Measurements from ENCODE around the gene HLA-DOA.
A peak's percentile ranks its signal among the peaks of the same experiment; 100 is the strongest.

Gene HLA-DOA

DNA sequence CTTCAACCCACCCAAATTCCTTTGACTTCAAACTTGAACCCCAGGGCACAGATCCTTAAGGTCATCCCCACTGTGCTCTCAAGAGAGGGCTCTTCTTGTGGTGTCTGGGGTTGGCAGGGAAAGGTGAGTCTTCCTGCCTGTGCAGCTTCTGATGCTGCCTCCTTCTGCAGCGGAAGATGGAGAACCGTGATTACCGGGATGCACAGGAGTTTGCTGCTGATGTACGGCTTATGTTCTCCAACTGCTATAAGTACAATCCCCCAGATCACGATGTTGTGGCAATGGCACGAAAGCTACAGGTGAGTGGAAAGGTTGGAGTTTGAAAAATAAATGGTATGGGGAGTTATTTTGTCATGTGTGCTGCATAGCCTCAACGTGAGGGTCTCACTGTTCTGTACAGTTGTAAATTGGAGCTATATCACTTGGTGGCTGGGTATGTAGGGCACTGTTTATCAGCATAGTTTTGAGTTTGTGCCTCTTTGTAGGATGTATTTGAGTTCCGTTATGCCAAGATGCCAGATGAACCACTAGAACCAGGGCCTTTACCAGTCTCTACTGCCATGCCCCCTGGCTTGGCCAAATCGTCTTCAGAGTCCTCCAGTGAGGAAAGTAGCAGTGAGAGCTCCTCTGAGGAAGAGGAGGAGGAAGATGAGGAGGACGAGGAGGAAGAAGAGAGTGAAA is 32.0 kb downstream of the HLA-DOA start (continued):
- 0 out of 2 replicates have a peak, but pooled peaks have one; percentile 36 for TF ChIP-seq SCRT2 (tag by site-specific recombination; IDR thresholded peaks at IDR 0.05)
- no peak for TF ChIP-seq INSM2 (tag by site-specific recombination; IDR thresholded peaks at IDR 0.05)

DNA sequence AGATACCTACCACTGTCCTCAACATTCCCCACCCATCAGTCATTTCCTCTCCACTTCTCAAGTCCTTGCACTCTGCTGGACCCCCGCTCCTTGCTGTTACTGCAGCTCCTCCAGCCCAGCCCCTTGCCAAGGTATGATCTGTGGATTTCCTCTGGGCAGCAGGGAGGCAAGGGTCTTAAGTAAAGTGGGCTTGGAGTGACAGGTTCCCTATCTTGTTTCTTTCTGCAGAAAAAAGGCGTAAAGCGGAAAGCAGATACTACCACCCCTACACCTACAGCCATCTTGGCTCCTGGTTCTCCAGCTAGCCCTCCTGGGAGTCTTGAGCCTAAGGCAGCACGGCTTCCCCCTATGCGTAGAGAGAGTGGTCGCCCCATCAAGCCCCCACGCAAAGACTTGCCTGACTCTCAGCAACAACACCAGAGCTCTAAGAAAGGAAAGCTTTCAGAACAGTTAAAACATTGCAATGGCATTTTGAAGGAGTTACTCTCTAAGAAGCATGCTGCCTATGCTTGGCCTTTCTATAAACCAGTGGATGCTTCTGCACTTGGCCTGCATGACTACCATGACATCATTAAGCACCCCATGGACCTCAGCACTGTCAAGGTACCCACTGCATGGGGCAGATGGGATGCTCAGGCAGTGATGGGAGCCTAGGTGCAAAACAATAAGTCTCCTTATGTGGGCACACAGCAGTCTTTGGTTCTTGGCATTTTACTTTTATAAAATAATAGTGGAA is 32.9 kb downstream of the HLA-DOA start:
- ChIA-PET CTCF (interaction anchor here (1.3 to 18.0 kb wide), 5 partner anchors 9 to 91 kb away, joined by 4 to 344 read pairs (median 185); partner anchors contain the start of gene HLA-DMA), POLR2A (interaction anchor here (0.5 to 11.3 kb wide), 4 partner anchors 10 to 1367 kb away, joined by 4 to 266 read pairs (median 136); partner anchors contain the start of gene HLA-DMA)
- H3K36me3 ChIP-seq (ENCODE audit: control insufficient read depth in 2 of 2, insufficient read depth in 1 of 2, low read length in 2 of 2): peaks cover 74 to 95% of the 10 kb centered on the region in 2 experiments
- TF ChIP-seq, protein P1, sequence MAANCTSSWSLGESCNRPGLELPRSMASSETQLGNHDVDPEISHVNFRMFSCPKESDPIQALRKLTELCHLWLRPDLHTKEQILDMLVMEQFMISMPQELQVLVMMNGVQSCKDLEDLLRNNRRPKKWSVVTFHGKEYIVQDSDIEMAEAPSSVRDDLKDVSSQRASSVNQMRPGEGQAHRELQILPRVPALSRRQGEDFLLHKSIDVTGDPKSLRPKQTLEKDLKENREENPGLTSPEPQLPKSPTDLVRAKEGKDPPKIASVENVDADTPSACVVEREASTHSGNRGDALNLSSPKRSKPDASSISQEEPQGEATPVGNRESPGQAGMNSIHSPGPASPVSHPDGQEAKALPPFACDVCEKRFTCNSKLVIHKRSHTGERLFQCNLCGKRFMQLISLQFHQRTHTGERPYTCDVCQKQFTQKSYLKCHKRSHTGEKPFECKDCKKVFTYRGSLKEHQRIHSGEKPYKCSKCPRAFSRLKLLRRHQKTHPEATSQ (tag by site-specific recombination; IDR thresholded peaks at IDR 0.05): no peak
- TF ChIP-seq REPIN1 (tag by site-specific recombination; IDR thresholded peaks at IDR 0.05; ENCODE audit: low read depth): no peak
- TF ChIP-seq ATF2 (tag by site-specific recombination; IDR thresholded peaks at IDR 0.05; ENCODE audit: low read depth): peak; percentile 73; the same call in 1 of the 2 replicates
- no peak for TF ChIP-seq ZNF707 (tag by site-specific recombination; IDR thresholded peaks at IDR 0.05)
- no peak for TF ChIP-seq ZNF114 (tag by site-specific recombination; IDR thresholded peaks at IDR 0.05)
- TF ChIP-seq ZIC2 (tag by site-specific recombination; IDR thresholded peaks at IDR 0.05): 0 out of 2 replicates have a peak, but pooled peaks have one; percentile 15
- no peak for TF ChIP-seq ZNF48 (tag by site-specific recombination; IDR thresholded peaks at IDR 0.05)
- TF ChIP-seq ZNF747 (tag by site-specific recombination; IDR thresholded peaks at IDR 0.05): no peak
- no peak for TF ChIP-seq REST (tag by site-specific recombination; IDR thresholded peaks at IDR 0.05)
- TF ChIP-seq ZNF514 (tag by site-specific recombination; IDR thresholded peaks at IDR 0.05): no peak
- TF ChIP-seq KLF1 (tag by site-specific recombination; IDR thresholded peaks at IDR 0.05): no peak
- no peak for TF ChIP-seq YY2 (tag by site-specific recombination; IDR thresholded peaks at IDR 0.05)
- TF ChIP-seq, protein P2, sequence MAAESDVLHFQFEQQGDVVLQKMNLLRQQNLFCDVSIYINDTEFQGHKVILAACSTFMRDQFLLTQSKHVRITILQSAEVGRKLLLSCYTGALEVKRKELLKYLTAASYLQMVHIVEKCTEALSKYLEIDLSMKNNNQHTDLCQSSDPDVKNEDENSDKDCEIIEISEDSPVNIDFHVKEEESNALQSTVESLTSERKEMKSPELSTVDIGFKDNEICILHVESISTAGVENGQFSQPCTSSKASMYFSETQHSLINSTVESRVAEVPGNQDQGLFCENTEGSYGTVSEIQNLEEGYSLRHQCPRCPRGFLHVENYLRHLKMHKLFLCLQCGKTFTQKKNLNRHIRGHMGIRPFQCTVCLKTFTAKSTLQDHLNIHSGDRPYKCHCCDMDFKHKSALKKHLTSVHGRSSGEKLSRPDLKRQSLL (tag by site-specific recombination; IDR thresholded peaks at IDR 0.05): no peak
- no peak for TF ChIP-seq ZNF521 (tag by site-specific recombination; IDR thresholded peaks at IDR 0.05)
- 0 out of 2 replicates have a peak, but pooled peaks have one; percentile 30 for TF ChIP-seq ZNF629 (tag by site-specific recombination; IDR thresholded peaks at IDR 0.05)
- TF ChIP-seq ZNF843 (tag by site-specific recombination; IDR thresholded peaks at IDR 0.05): no peak
- TF ChIP-seq ZNF23 (tag by site-specific recombination; IDR thresholded peaks at IDR 0.05; ENCODE audit: borderline replicate concordance): no peak
- no peak for TF ChIP-seq ZSCAN23 (tag by site-specific recombination; IDR thresholded peaks at IDR 0.05)
- TF ChIP-seq GLIS2 (tag by site-specific recombination; IDR thresholded peaks at IDR 0.05): peak; percentile 19; the same call in 1 of the 2 replicates
- no peak for TF ChIP-seq ZNF202 (tag by site-specific recombination; IDR thresholded peaks at IDR 0.05; ENCODE audit: borderline replicate concordance)
- TF ChIP-seq GFI1B (tag by site-specific recombination; IDR thresholded peaks at IDR 0.05): no peak
- TF ChIP-seq ZNF362 (tag by site-specific recombination; IDR thresholded peaks at IDR 0.05): no peak
- no peak for TF ChIP-seq IKZF3 (tag by site-specific recombination; IDR thresholded peaks at IDR 0.05)

More for the DNA sequence above, 32.9 kb downstream of the HLA-DOA start:
- Histone ChIP-seq H3K27ac (ENCODE audit: extremely low read depth, low read depth, low read length) (peak overlapping the region; percentile 3; the same call in 1 of the 2 replicates), H3K4me3 (ENCODE audit: low read depth, low read length) (peak overlapping the region; percentile 97), H3K9me3 (ENCODE audit: control insufficient read depth, insufficient read depth, low read depth, low read length) (no peaks in the 10 kb centered on the region), H3K4me1 (ENCODE audit: control insufficient read depth, insufficient read depth, low read length) (peaks cover 33% of the 10 kb centered on the region)
